Fibroblast of lung (primary cell): ENCODE measurements around the gene AMMECR1. TPM values are rescaled to one million over a fixed set of nuclear protein-coding genes. Genes with fewer than 3 reads are reported as not detected.

Experiments used
- DNase-seq, 2 donors: peaks; one replicate each; pipeline versions ENCODE4 v3.0.0 to v3.0.0-alpha.2; 2010; ENCODE audit warnings: low read depth in 2 of 2
- H2AFZ ChIP-seq: 2 replicates; pipeline ENCODE4 v1.5.1; 2012; ENCODE audit warnings: low read length, control low read depth, inconsistent platforms
- H3K27ac ChIP-seq: 2 replicates; pipeline ENCODE4 v1.5.1; 2011; ENCODE audit warnings: low read length, control low read depth; ENCODE audit not compliant: insufficient read depth
- H3K27me3 ChIP-seq: 2 replicates; pipeline ENCODE4 v1.5.1; 2011; ENCODE audit warnings: mild to moderate bottlenecking, low read length; ENCODE audit not compliant: control insufficient read depth, insufficient read depth
- H3K36me3 ChIP-seq: 2 replicates; pipeline ENCODE4 v1.5.1; 2011; ENCODE audit warnings: low read length; ENCODE audit not compliant: control insufficient read depth, insufficient read depth
- H3K4me1 ChIP-seq: 2 replicates; pipeline ENCODE4 v1.5.1; 2011; ENCODE audit warnings: low read length; ENCODE audit not compliant: control insufficient read depth, insufficient read depth; ENCODE audit errors: extremely low read depth
- H3K4me2 ChIP-seq: 2 replicates; pipeline ENCODE4 v1.5.1; 2011; ENCODE audit warnings: low read length, control low read depth; ENCODE audit not compliant: insufficient read depth; ENCODE audit errors: extremely low read depth
- H3K4me3 ChIP-seq, 4 experiments: fragments of 200-600 bp in 1 of 4; sonication (generic) in 1 of 4; replicated peaks in 1 of 4; 2 replicates each; pipeline ENCODE4 v1.5.1; 2011 to 2016; ENCODE audit warnings: low read length in 4 of 4, low read depth in 3 of 4, mild to moderate bottlenecking in 3 of 4, control low read depth in 2 of 4, inconsistent platforms in 1 of 4, mixed read lengths in 1 of 4; ENCODE audit not compliant: insufficient read depth in 1 of 4; ENCODE audit errors: control extremely low read depth in 1 of 4
- H3K79me2 ChIP-seq: 2 replicates; pipeline ENCODE4 v1.5.1; 2012; ENCODE audit warnings: mild to moderate bottlenecking, low read length, inconsistent platforms; ENCODE audit not compliant: control insufficient read depth, insufficient read depth
- H3K9ac ChIP-seq: 2 replicates; pipeline ENCODE4 v1.5.1; 2011; ENCODE audit warnings: mild to moderate bottlenecking, low read length, control low read depth; ENCODE audit not compliant: insufficient read depth
- H3K9me3 ChIP-seq: 2 replicates; pipeline ENCODE4 v1.5.1; 2012; ENCODE audit warnings: low read depth, low read length; ENCODE audit not compliant: control insufficient read depth, insufficient read depth
- H4K20me1 ChIP-seq: 2 replicates; pipeline ENCODE4 v1.5.1; 2011; ENCODE audit warnings: low read length; ENCODE audit not compliant: control insufficient read depth, insufficient read depth; ENCODE audit errors: extremely low read depth
- EZH2 ChIP-seq: IDR thresholded peaks from 2 replicates; pipeline ENCODE4 v1.5.1; 2012; ENCODE audit warnings: low read length, control low read depth, mild to moderate bottlenecking; ENCODE audit errors: missing control alignments
- polyA plus RNA-seq, 2 donors: library from polyadenylated mRNA; depleted of rRNA in 1 of 2; stranded (reverse) in 1 of 2; unstranded in 1 of 2; fragments of >200 nt; gene quantifications; 2 replicates each; pipeline ENCODE4 v1.2.1, GENCODE V29; 2011 to 2012; ENCODE audit warnings: missing spikeins in 1 of 2
- total RNA-seq: library from RNA; depleted of rRNA; stranded (reverse); fragments of >200 nt; gene quantifications from 2 replicates; pipeline ENCODE4 v1.2.1, GENCODE V29; 2014
- TF ChIP-seq, protein P1 (sequence below), 2 donors: IDR thresholded peaks in 1 of 2; conservative IDR thresholded peaks in 1 of 2; 1 replicate in 1 of 2; 2 replicates in 1 of 2; pipeline ENCODE4 v1.5.1; 2011 to 2012; ENCODE audit warnings: low read length in 2 of 2, control low read depth in 1 of 2, inconsistent platforms in 1 of 2, low read depth in 1 of 2, mild to moderate bottlenecking in 1 of 2

The AMMECR1 gene
- total and polyA plus RNA-seq, 2 donors (not counting 1 experiment from before 2014, with no cell fraction given): 7.6 to 9.2 TPM

DNA sequence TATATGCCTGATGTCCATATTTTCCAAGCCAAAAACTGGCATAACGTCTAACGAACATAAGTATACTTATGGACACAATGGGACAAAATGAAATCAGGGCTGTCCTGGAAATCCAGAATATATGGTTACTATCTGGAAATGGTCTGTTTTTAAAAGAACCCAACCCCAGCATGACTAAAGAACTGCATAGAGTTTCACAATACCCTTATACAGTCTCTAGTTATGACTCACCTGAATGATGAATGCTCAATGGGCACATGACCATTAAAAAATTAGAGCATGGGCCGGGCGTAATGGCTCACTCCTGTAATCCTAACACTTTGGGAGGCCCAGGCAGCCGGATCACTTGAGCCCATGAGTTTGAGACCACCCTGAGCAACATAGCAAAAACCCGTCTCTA, 31.8 kb downstream of the AMMECR1 start:
- Histone ChIP-seq H3K4me2 (no peak overlapping the region), H3K4me1 (peaks cover 17% of the 10 kb centered on the region), H3K27ac (peak overlapping the region; percentile 90)

DNA sequence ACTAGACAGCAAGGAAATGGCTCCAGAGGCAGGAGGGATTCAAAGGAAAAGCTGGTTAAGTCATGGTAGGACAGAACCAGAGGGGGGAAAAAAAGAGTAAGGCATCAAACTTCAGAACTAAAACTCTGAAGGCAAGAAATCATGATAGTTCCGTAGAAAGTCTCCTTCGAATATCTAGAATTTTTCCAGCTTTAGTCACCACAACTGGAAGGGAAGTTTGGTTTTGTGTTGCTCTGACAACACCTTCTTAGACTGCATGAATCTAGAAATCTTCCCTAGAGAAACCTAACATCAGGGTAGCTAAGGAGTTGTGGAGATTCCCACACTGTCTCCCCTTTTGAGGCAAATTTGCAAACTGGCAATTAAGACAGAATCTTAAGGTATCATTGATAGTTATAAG, 33.7 kb downstream of the AMMECR1 start:
- H3K4me1 ChIP-seq: peaks cover 17% of the 10 kb centered on the region
- peaks cover 32% of the 10 kb centered on the region for H3K79me2 ChIP-seq
- H3K27ac ChIP-seq: peak overlapping the region; percentile 90
- no peaks in the 10 kb centered on the region for H3K36me3 ChIP-seq
- peak; percentile 69 to 87 for DNase-seq
- H3K4me2 ChIP-seq: peak overlapping the region; percentile 13
- H3K9ac ChIP-seq: no peak overlapping the region
- no peaks in the 10 kb centered on the region for H3K27me3 ChIP-seq
- TF ChIP-seq EZH2: no peak
- TF ChIP-seq, protein P1, sequence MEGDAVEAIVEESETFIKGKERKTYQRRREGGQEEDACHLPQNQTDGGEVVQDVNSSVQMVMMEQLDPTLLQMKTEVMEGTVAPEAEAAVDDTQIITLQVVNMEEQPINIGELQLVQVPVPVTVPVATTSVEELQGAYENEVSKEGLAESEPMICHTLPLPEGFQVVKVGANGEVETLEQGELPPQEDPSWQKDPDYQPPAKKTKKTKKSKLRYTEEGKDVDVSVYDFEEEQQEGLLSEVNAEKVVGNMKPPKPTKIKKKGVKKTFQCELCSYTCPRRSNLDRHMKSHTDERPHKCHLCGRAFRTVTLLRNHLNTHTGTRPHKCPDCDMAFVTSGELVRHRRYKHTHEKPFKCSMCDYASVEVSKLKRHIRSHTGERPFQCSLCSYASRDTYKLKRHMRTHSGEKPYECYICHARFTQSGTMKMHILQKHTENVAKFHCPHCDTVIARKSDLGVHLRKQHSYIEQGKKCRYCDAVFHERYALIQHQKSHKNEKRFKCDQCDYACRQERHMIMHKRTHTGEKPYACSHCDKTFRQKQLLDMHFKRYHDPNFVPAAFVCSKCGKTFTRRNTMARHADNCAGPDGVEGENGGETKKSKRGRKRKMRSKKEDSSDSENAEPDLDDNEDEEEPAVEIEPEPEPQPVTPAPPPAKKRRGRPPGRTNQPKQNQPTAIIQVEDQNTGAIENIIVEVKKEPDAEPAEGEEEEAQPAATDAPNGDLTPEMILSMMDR (conservative IDR thresholded peaks at IDR 0.05 in 1 of 2, IDR thresholded peaks at IDR 0.05 in 1 of 2; ENCODE audit: low read depth in 1 of 2, low read length in 2 of 2): no peak
- no peaks in the 10 kb centered on the region for H4K20me1 ChIP-seq
- H3K4me3 ChIP-seq: no peak overlapping the region
- H3K9me3 ChIP-seq: no peaks in the 10 kb centered on the region
- H2AFZ ChIP-seq: no peak overlapping the region

More for the DNA sequence above, 31.8 kb downstream of the AMMECR1 start:
- Histone ChIP-seq H3K9me3 (no peaks in the 10 kb centered on the region), H2AFZ (no peak overlapping the region), H3K4me3 (no peak overlapping the region), H3K9ac (no peak overlapping the region), H3K27me3 (no peaks in the 10 kb centered on the region), H3K36me3 (no peaks in the 10 kb centered on the region), H4K20me1 (no peaks in the 10 kb centered on the region), H3K79me2 (peaks cover 29% of the 10 kb centered on the region)
- DNase-seq: peak; percentile 86 to 92
- no peak for TF ChIP-seq EZH2
- TF ChIP-seq, protein P1 (conservative IDR thresholded peaks at IDR 0.05 in 1 of 2, IDR thresholded peaks at IDR 0.05 in 1 of 2; ENCODE audit: low read depth in 1 of 2, low read length in 2 of 2): no peak

DNA sequence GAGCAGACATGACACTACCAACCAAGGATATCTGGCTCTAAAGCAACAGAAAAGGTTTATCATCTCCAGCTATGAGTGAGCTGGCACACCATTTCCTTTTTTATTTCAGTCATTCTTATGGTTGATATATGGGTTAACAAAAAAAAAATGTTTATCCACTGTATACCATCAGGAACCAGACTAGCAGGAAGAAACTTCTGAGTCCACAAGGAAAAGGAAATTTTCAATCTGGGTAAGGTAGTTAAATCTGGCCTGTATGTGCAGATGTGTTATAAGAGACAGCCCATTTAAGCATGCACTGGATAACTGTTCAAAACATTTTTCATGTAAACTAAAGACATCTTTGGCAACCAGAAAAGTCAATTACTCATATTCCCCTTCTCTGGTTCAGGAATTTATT, 35.0 kb downstream of the AMMECR1 start:
- Histone ChIP-seq H3K27ac (no peak overlapping the region), H3K4me3 (no peak overlapping the region), H3K36me3 (no peaks in the 10 kb centered on the region), H3K79me2 (peaks cover 39% of the 10 kb centered on the region), H3K9ac (no peak overlapping the region), H3K9me3 (no peaks in the 10 kb centered on the region), H3K4me2 (no peak overlapping the region), H4K20me1 (peaks cover 2% of the 10 kb centered on the region), H3K27me3 (no peaks in the 10 kb centered on the region), H2AFZ (no peak overlapping the region), H3K4me1 (peaks cover 15% of the 10 kb centered on the region)
- peak in 1 of 2 donors; percentile 10 for DNase-seq
- TF ChIP-seq EZH2: no peak
- TF ChIP-seq, protein P1 (conservative IDR thresholded peaks at IDR 0.05 in 1 of 2, IDR thresholded peaks at IDR 0.05 in 1 of 2; ENCODE audit: low read depth in 1 of 2, low read length in 2 of 2): no peak
